ENCODE results near the gene CST9. TPM values are rescaled to one million over a fixed set of nuclear protein-coding genes. Genes with fewer than 3 reads are reported as not detected.

CST9 gene
- total and polyA plus RNA-seq, 7 experiments from 2014 or later, result not detected

GRCh38 chr20:23602241-23602640 lies 3.5 kb downstream of the CST9 start:
- DNase-seq, result no peak
- Histone ChIP-seq H3K9me3 (ENCODE audit: control insufficient read depth in 2 of 3, low read length in 3 of 3) (no peaks in the 10 kb centered on the region), H3K27ac (ENCODE audit: low read depth, low read length) (no peak overlapping the region), H3K4me3 (ENCODE audit: low read length) (no peak overlapping the region), H3K27me3 (ENCODE audit: control insufficient read depth in 2 of 2, insufficient read depth in 2 of 2, low read length in 2 of 2) (no peaks in the 10 kb centered on the region), H3K36me3 (ENCODE audit: control insufficient read depth in 2 of 3, insufficient read depth in 3 of 3, low read length in 3 of 3) (no peaks in the 10 kb centered on the region), H3K4me1 (ENCODE audit: control insufficient read depth in 2 of 2, insufficient read depth in 2 of 2, low read length in 2 of 2) (no peaks in the 10 kb centered on the region)
- ChIA-PET POLR2A (no interaction called here), CTCF (no interaction called here)
- Mint-ChIP-seq H3K4me1 (peaks cover 0 to 4% (median 0%) of the 10 kb centered on the region in 7 donors), H3K27ac (no peak overlapping the region), H3K27me3 (peaks cover 4 to 6% (median 5%) of the 10 kb centered on the region in 5 donors), H3K4me3 (no peak overlapping the region), H3K36me3 (no peaks in the 10 kb centered on the region), H3K9me3 (no peaks in the 10 kb centered on the region)
- ATAC-seq, result peak; percentile 53
- intact Hi-C loops (cut with micrococcal nuclease), result loop anchor here in 1 of 2 donors (10.0 kb wide), 1 partner anchor 907 kb away; no protein-coding TSS in a partner anchor

GRCh38 chr20:23601715-23602114 lies 4.0 kb downstream of the CST9 start:
- ChIA-PET CTCF (no interaction called here), POLR2A (no interaction called here)
- H3K4me1 Mint-ChIP-seq, result peaks cover 0 to 4% (median 0%) of the 10 kb centered on the region in 7 donors
- no peaks in the 10 kb centered on the region for H3K9me3 ChIP-seq (ENCODE audit: control insufficient read depth in 2 of 3, low read length in 3 of 3)
- peaks cover 4 to 9% (median 5%) of the 10 kb centered on the region in 5 donors for H3K27me3 Mint-ChIP-seq
- H3K27ac ChIP-seq (ENCODE audit: low read depth, low read length), result no peak overlapping the region
- H3K36me3 Mint-ChIP-seq, result no peaks in the 10 kb centered on the region
- no peaks in the 10 kb centered on the region for H3K36me3 ChIP-seq (ENCODE audit: control insufficient read depth in 2 of 3, insufficient read depth in 3 of 3, low read length in 3 of 3)
- no peaks in the 10 kb centered on the region for H3K9me3 Mint-ChIP-seq
- H3K4me1 ChIP-seq (ENCODE audit: control insufficient read depth in 2 of 2, insufficient read depth in 2 of 2, low read length in 2 of 2), result no peaks in the 10 kb centered on the region
- no peak for ATAC-seq
- intact Hi-C loops (cut with micrococcal nuclease), result loop anchor here in 1 of 2 donors (10.0 kb wide), 1 partner anchor 907 kb away; no protein-coding TSS in a partner anchor
- no peak overlapping the region for H3K4me3 ChIP-seq (ENCODE audit: low read length)
- no peak overlapping the region for H3K4me3 Mint-ChIP-seq
- H3K27ac Mint-ChIP-seq, result no peak overlapping the region
- no peak for DNase-seq
- no peaks in the 10 kb centered on the region for H3K27me3 ChIP-seq (ENCODE audit: control insufficient read depth in 2 of 2, insufficient read depth in 2 of 2, low read length in 2 of 2)

GRCh38 chr20:23598481-23598880 lies 7.2 kb downstream of the CST9 start:
- no peak for DNase-seq
- Mint-ChIP-seq H3K4me3 (no peak overlapping the region), H3K27me3 (peaks cover 0 to 7% (median 4%) of the 10 kb centered on the region in 5 donors), H3K4me1 (peaks cover 0 to 1% (median 0%) of the 10 kb centered on the region in 7 donors), H3K27ac (no peak overlapping the region), H3K36me3 (no peaks in the 10 kb centered on the region), H3K9me3 (no peaks in the 10 kb centered on the region)
- no peak for ATAC-seq
- Histone ChIP-seq H3K4me3 (ENCODE audit: low read length) (no peak overlapping the region), H3K27me3 (ENCODE audit: control insufficient read depth in 2 of 2, insufficient read depth in 2 of 2, low read length in 2 of 2) (peaks cover 0 to 3% of the 10 kb centered on the region in 2 donors), H3K27ac (ENCODE audit: low read depth, low read length) (no peak overlapping the region), H3K36me3 (ENCODE audit: control insufficient read depth in 2 of 3, insufficient read depth in 3 of 3, low read length in 3 of 3) (no peaks in the 10 kb centered on the region), H3K4me1 (ENCODE audit: control insufficient read depth in 2 of 2, insufficient read depth in 2 of 2, low read length in 2 of 2) (no peaks in the 10 kb centered on the region), H3K9me3 (ENCODE audit: control insufficient read depth in 2 of 3, low read length in 3 of 3) (no peaks in the 10 kb centered on the region)
- POLR2A ChIA-PET, result no interaction called here
- intact Hi-C loops (cut with micrococcal nuclease), result no loop called here
- CTCF ChIA-PET, result no interaction called here

- Histone ChIP-seq H3K4me3 (ENCODE audit: low read length) (no peak overlapping the region), H3K27ac (ENCODE audit: low read depth, low read length) (no peak overlapping the region), H3K9me3 (ENCODE audit: control insufficient read depth in 2 of 3, low read length in 3 of 3) (no peaks in the 10 kb centered on the region), H3K36me3 (ENCODE audit: control insufficient read depth in 2 of 3, insufficient read depth in 3 of 3, low read length in 3 of 3) (no peaks in the 10 kb centered on the region), H3K4me1 (ENCODE audit: control insufficient read depth in 2 of 2, insufficient read depth in 2 of 2, low read length in 2 of 2) (no peaks in the 10 kb centered on the region), H3K27me3 (ENCODE audit: control insufficient read depth in 2 of 2, insufficient read depth in 2 of 2, low read length in 2 of 2) (peaks cover 0 to 3% of the 10 kb centered on the region in 2 donors)
- Mint-ChIP-seq H3K36me3 (no peaks in the 10 kb centered on the region), H3K27me3 (peaks cover 0 to 7% (median 0%) of the 10 kb centered on the region in 5 donors), H3K27ac (no peak overlapping the region), H3K9me3 (no peaks in the 10 kb centered on the region), H3K4me1 (peaks cover 0 to 1% (median 0%) of the 10 kb centered on the region in 7 donors), H3K4me3 (no peak overlapping the region)
- ATAC-seq, result peak; percentile 36
- ChIA-PET CTCF (no interaction called here), POLR2A (no interaction called here)
- no peak for DNase-seq
- intact Hi-C loops (cut with micrococcal nuclease), result no loop called here
Measured at GRCh38 chr20:23596579-23597250, 9.0 kb downstream of the CST9 start.

GRCh38 chr20:23595941-23596340 lies 9.8 kb downstream of the CST9 start:
- Mint-ChIP-seq H3K4me1 (peaks cover 0 to 1% (median 0%) of the 10 kb centered on the region in 7 donors), H3K27me3 (peaks cover 0 to 7% (median 0%) of the 10 kb centered on the region in 5 donors), H3K27ac (no peak overlapping the region), H3K9me3 (no peaks in the 10 kb centered on the region), H3K4me3 (no peak overlapping the region), H3K36me3 (no peaks in the 10 kb centered on the region)
- CTCF ChIA-PET, result no interaction called here
- no peaks in the 10 kb centered on the region for H3K4me1 ChIP-seq (ENCODE audit: control insufficient read depth in 2 of 2, insufficient read depth in 2 of 2, low read length in 2 of 2)
- POLR2A ChIA-PET, result no interaction called here
- H3K27ac ChIP-seq (ENCODE audit: low read depth, low read length), result no peak overlapping the region
- H3K4me3 ChIP-seq (ENCODE audit: low read length), result no peak overlapping the region
- ATAC-seq, result no peak
- DNase-seq, result no peak
- intact Hi-C loops (cut with micrococcal nuclease), result no loop called here
- peaks cover 0 to 3% of the 10 kb centered on the region in 2 donors for H3K27me3 ChIP-seq (ENCODE audit: control insufficient read depth in 2 of 2, insufficient read depth in 2 of 2, low read length in 2 of 2)
- H3K36me3 ChIP-seq (ENCODE audit: control insufficient read depth in 2 of 3, insufficient read depth in 3 of 3, low read length in 3 of 3), result no peaks in the 10 kb centered on the region
- H3K9me3 ChIP-seq (ENCODE audit: control insufficient read depth in 2 of 3, low read length in 3 of 3), result no peaks in the 10 kb centered on the region

GRCh38 chr20:23588434-23589403 lies 17.0 kb downstream of the CST9 start:
- Histone ChIP-seq H3K36me3 (ENCODE audit: control insufficient read depth in 2 of 3, insufficient read depth in 3 of 3, low read length in 3 of 3) (no peaks in the 10 kb centered on the region), H3K27ac (ENCODE audit: low read depth, low read length) (no peak overlapping the region), H3K27me3 (ENCODE audit: control insufficient read depth in 2 of 2, insufficient read depth in 2 of 2, low read length in 2 of 2) (no peaks in the 10 kb centered on the region), H3K4me3 (ENCODE audit: low read length) (no peak overlapping the region), H3K4me1 (ENCODE audit: control insufficient read depth in 2 of 2, insufficient read depth in 2 of 2, low read length in 2 of 2) (no peaks in the 10 kb centered on the region), H3K9me3 (ENCODE audit: control insufficient read depth in 2 of 3, low read length in 3 of 3) (no peaks in the 10 kb centered on the region)
- Mint-ChIP-seq H3K4me1 (peaks cover 0 to 1% (median 0%) of the 10 kb centered on the region in 7 donors), H3K4me3 (peak overlapping the region in 1 of 10 donors; percentile 82), H3K9me3 (peaks cover 0 to 2% (median 0%) of the 10 kb centered on the region in 11 donors), H3K36me3 (no peaks in the 10 kb centered on the region), H3K27ac (peak overlapping the region in 2 of 9 donors; percentile 56 to 93), H3K27me3 (peaks cover 7 to 43% (median 14%) of the 10 kb centered on the region in 5 donors)
- no peak for ATAC-seq
- ChIA-PET CTCF (no interaction called here), POLR2A (no interaction called here)
- intact Hi-C loops (cut with micrococcal nuclease), result no loop called here
- DNase-seq, result no peak

Data from naive thymus-derived CD4-positive, alpha-beta T cell (primary cell).